Epithelial cell of esophagus (primary cell): ENCODE data around the gene MEGF6.

Experiments used
- DNase-seq: peaks from one replicate; pipeline ENCODE4 v3.0.0; 2010; ENCODE audit warnings: low read depth
- H3K4me3 ChIP-seq: 2 replicates; pipeline ENCODE4 v1.5.1; 2011; ENCODE audit warnings: mild to moderate bottlenecking, low read length, control low read depth
- CTCF ChIP-seq: IDR thresholded peaks from 2 replicates; pipeline ENCODE4 v1.5.1; 2011; ENCODE audit warnings: low read depth, mild to moderate bottlenecking, low read length, control low read depth, inconsistent platforms; ENCODE audit not compliant: insufficient read depth; ENCODE audit errors: missing control alignments

The MEGF6 gene

GRCh38 chr1:3518756-3519155 is 92.6 kb downstream of the MEGF6 start:
- no peak for TF ChIP-seq CTCF

GRCh38 chr1:3518256-3518655 is 93.1 kb downstream of the MEGF6 start:
- H3K4me3 ChIP-seq: no peak overlapping the region
- no peak for DNase-seq
- TF ChIP-seq CTCF: peak; percentile 58

More at GRCh38 chr1:3518756-3519155, 92.6 kb downstream of the MEGF6 start:
- DNase-seq: no peak
- no peak overlapping the region for H3K4me3 ChIP-seq

- H3K4me3 ChIP-seq: no peak overlapping the region
- DNase-seq: no peak
- no peak for TF ChIP-seq CTCF
These were observed 94.2 kb downstream of the MEGF6 start for GRCh38 chr1:3516911-3517675.

DNA sequence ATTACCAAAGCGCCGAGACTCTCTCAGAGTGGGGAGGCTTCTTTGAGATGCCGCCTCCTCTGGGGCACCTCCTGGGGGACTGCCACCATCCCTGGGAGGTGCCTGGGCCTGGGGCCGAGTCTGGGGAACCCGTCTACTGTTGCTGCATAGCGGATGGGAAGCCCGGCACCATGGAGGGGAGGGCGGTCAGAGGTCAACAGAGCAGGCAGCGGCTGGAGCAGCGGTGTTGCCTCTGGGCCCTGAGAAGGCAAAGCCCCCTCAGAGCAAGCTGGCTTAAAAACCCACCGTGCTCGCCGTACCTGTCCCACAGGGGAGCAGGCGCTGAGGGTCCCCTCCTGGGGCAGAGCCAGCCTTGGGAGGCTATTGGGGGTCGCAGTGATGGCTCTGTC is 94.8 kb downstream of the MEGF6 start:
- no peak overlapping the region for H3K4me3 ChIP-seq
- TF ChIP-seq CTCF: no peak
- DNase-seq: no peak

DNA sequence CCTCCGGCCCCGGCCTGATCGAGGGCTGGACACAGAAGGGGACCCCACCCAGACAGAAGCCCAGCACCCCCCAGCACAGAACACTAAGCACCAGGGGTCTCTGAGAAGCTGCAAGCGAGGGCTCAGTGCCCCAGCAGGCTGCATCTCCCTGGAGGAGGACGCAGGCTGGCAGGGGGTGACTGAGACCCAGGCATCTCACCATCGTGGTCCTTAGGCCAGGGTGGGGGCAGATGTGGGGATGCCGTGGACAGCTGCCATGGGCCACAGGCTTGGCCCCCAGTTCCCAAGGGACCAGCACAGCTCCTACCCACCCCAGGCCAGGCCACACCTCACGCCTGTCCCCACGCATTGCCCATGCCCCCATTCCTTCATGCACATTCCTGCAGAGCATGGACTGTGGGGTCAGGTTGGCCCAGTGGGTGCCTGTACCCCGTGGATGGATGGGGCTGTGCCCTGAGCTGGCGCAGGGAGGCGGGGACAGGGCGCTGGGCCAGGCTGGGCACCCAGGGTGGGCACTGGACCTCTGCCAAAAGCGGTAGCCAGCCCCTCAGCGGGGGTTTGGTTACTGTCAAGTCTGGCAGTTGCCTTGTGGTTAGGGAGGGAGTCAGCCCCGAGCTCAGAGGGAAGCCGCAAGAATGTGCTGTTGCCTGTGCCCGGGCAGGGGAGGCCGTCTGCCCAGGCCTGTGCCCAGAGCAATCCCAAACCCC is 95.4 kb downstream of the MEGF6 start:
- H3K4me3 ChIP-seq: no peak overlapping the region
- DNase-seq: peak; percentile 27
- no peak for TF ChIP-seq CTCF

- no peak for DNase-seq
- no peak overlapping the region for H3K4me3 ChIP-seq
- no peak for TF ChIP-seq CTCF
These were observed 96.0 kb downstream of the MEGF6 start for GRCh38 chr1:3515272-3515671.
